MG63 (cell line): ENCODE data around the gene CBFA2T3. TPM values are rescaled to one million over a fixed set of nuclear protein-coding genes. Genes with fewer than 3 reads are reported as not detected.
"Not testable (repeated sequence)": the region's sequence is repeated elsewhere in the genome, so short reads cannot be mapped to it uniquely, and the experiment has no call there.

Experiments
- DNase-seq: peaks from one replicate; pipeline ENCODE4 v3.0.0-alpha.2; 2020
- H3K27me3 ChIP-seq: fragments of 250-450 bp; sonication (Bioruptor Pico); 2 replicates; pipeline ENCODE4 v1.5.1; 2020; ENCODE audit warnings: mild to moderate bottlenecking, moderate library complexity
- H3K36me3 ChIP-seq: fragments of 250-450 bp; sonication (Bioruptor Pico); 2 replicates; pipeline ENCODE4 v1.5.1; 2020; ENCODE audit warnings: mild to moderate bottlenecking, moderate library complexity
- H3K4me3 ChIP-seq: fragments of 250-450 bp; sonication (Bioruptor Pico); 2 replicates; pipeline ENCODE4 v1.5.1; 2020; ENCODE audit warnings: mild to moderate bottlenecking, moderate library complexity
- H3K9me3 ChIP-seq: fragments of 250-450 bp; sonication (Bioruptor Pico); 2 replicates; pipeline ENCODE4 v1.5.1; 2020; ENCODE audit warnings: mild to moderate bottlenecking, moderate library complexity
- total RNA-seq: library from RNA; depleted of rRNA; stranded (reverse); fragments of >200 nt; shearing (Covaris generic); gene quantifications from 2 replicates; pipeline ENCODE4 v1.2.3, GENCODE V29; 2014; ENCODE audit warnings: low replicate concordance

CBFA2T3 gene
- total RNA-seq, 1 experiment from 2014 or later = not detected

DNA sequence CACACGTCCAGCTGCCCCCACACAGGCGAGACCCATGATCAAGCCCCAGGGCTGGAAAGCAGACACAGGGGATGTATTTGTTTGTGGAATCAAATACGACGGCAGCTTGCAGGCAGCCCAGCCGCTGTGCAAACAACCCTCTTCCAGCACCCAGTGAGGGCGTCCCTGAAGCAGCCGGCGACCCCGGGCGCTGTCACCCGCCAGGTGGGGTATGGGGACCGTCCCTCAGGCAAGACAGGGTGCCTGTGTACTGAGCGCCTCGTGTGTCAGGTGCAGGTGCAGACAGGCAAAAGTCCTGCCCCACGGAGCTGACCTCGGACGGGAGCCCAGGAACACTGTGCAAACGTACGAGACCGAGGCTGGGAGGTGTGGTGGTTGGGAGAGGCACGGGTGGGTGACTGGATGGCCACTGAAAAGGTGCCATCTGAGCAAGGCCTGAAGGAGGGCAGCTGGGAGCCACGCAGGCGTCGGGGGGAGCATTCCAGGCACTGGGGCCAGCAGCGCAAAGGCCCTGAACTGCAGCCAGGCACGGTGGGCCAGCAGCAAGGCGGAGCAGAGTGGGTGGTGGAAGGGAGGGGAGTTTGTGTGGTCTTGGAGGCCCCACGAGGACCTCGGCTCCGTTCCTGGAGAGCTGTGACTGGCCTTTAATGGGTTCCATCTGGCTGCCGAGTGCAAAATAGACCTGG lies 48.5 kb downstream of the CBFA2T3 start:
- Histone ChIP-seq H3K36me3 (no peaks in the 10 kb centered on the region), H3K9me3 (no peaks in the 10 kb centered on the region), H3K27me3 (no peaks in the 10 kb centered on the region), H3K4me3 (no peak overlapping the region)
- DNase-seq = no peak

DNA sequence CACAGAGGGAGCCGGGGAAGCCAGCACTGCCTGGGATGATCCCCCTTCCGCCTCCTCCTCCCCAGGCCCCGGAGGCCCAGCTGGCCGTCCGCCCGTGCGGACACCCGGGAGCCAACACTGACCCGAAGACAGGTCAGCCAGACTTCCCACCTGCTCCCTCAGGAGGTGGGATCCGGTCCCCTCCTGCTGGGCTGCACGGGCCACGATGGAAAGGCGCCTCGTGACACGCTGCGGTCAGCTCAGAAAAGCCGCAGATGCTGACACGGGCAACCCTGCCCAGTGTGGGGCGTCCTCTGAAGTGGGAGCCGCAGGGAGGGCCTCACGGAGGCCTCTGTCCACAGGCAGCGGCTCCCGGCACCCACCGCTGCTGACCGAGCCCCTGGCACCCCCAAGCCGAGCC lies 49.3 kb downstream of the CBFA2T3 start:
- Histone ChIP-seq H3K36me3 (no peaks in the 10 kb centered on the region), H3K27me3 (no peaks in the 10 kb centered on the region), H3K9me3 (no peaks in the 10 kb centered on the region), H3K4me3 (no peak overlapping the region)
- no peak for DNase-seq

DNA sequence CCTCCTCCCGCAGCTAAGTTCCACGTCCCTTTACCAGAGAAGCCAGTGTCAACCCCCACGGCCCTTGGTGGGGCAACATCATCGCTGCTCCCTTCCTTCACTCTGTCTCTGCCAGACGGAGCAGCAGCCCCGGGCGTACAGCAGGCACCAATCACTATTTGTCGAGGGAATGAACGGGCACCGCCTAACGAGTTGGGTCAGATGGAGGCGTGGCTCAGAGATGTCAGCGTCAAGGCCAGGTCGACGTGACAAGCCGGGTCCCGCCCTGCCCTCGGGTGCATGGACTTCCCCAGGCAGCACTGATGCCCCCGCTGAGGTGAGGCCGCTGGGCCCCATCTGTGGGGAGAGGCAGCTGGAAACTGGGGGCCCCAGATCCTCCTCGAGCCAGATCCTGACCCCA lies 50.0 kb downstream of the CBFA2T3 start:
- Histone ChIP-seq H3K27me3 (no peaks in the 10 kb centered on the region), H3K4me3 (no peak overlapping the region), H3K36me3 (no peaks in the 10 kb centered on the region), H3K9me3 (no peaks in the 10 kb centered on the region)
- DNase-seq = no peak

DNA sequence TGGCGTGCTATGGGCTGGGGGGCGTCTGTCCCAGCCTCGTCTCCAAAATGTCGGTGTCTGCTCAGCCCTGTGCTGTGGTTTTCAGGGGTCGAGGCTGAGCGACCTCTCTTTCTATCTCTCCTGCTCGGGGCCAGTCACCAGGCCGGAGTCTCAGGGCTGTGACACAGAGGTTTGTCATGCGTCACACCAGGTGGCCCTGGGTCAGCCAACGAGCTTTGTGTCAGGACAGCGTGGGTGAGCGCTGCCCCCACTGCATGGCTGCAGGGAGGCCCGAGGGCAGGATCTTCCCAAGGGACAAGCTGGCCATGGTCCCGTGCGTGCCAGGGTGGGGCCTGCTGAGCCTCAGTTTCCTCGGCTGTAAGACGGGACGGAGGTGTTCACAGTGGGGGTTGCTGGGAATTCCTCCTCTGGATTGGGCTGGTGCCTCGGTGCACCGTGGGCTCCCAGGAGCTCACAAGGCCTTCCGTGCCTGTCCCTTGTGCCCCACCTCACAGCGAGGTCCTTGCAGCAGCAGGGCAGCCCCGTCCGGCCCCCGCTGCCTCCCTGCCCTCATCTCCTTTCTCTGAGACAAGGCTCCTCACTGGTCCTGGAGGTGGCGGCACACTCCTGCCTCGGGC lies 50.5 kb downstream of the CBFA2T3 start:
- Histone ChIP-seq H3K27me3 (no peaks in the 10 kb centered on the region), H3K4me3 (no peak overlapping the region), H3K9me3 (no peaks in the 10 kb centered on the region), H3K36me3 (no peaks in the 10 kb centered on the region)
- DNase-seq = peak; percentile 16

DNA sequence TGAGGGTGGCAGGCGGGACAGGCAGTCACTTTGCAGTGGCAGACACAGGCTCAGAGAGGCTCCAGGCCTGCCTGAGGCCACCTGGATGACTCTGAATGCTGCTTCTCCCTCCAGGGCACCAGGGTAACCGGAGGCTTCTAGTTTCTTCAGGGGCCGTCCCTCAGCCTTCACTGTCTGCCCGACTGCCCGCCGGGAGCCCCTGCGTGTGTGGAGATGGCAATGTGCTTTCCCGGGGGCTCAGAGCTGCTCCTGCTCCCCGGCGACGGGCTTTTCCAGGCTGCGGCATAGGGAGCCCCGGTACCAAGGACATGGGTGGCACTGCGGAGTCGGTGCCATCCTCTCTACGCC lies 51.5 kb downstream of the CBFA2T3 start:
- DNase-seq = no peak
- H3K36me3 ChIP-seq = no peaks in the 10 kb centered on the region
- H3K4me3 ChIP-seq = no peak overlapping the region
- no peaks in the 10 kb centered on the region for H3K9me3 ChIP-seq
- H3K27me3 ChIP-seq = no peaks in the 10 kb centered on the region

DNA sequence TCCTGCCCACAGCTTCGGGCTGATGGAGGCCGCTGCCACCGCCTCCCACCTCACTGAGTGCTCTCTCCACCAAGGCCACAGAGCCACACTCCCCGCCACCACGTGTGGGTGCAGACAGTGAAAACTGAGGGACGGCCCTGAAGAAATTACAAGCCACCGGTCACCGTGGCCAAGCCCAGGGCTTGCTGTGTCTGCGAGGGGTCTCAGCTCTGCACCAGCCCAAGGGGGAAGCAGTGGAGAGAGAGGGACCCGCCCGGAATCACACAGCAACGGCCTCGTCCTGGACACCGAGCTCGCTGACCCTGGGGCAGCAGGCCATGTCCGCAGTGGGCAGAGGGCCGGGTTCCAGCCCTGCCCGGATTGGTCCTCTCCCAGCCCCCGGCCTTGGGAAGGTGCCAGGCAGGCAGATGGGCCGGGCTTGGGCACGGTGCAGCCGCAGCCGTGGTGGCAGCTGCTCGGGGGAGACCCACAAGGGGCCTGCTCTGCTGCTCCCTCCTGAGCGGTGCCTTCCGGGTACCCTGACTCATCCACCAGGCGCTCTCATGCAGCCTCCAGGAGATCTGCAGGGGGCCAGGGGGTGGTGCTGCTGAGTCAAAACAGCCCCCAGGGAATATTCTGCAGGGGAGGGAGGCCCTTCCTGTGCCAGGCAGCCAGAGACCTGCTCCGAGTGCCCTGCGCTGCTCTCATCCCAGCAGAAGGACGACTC lies 52.0 kb downstream of the CBFA2T3 start:
- H3K4me3 ChIP-seq = no peak overlapping the region
- H3K27me3 ChIP-seq = no peaks in the 10 kb centered on the region
- DNase-seq = peak; percentile 90
- no peaks in the 10 kb centered on the region for H3K36me3 ChIP-seq
- no peaks in the 10 kb centered on the region for H3K9me3 ChIP-seq

DNA sequence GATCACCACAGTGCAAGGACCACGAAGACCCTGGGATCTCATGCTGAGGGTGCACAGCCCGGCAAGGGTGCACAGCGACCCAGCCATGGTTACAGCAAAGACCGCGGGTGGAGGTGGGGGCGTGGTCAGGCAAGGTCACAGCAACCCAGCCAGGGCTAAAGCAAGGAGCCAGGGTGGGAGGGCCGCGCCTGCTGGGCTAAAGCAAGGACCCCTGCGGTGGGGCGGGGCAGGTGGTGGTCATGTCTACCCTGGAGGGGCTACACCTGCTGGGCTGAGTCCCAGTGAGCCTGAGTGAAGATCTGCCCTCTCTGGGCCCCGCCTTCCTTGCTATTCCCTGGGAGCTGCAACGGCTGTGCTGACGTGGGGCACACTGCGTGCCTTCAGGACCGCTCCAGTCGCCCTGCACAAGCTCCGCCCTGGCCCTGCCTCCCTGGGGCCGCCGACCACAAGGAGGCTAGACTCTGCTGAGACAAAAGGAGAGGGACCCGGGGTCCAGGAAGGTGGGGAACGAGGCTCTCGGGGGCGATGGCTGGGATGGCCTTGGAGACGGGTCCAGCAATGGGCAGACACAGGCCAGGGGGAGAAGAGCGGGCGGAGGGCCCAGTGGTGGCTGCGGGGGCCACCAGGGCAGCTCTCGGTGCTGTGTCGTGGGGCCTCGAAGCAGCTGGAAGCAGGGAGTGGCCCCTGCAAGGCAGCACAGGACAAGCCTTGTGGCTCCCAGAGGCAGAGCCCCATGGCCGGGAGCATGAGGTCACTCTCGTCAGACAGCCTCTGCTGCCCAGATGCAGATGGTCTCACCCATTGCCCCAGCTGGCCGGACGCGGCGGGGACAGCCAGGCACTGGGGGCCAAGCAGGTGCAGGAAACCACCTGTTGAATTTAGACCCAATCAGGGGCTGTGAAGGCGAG lies 52.8 kb downstream of the CBFA2T3 start:
- no peak for DNase-seq
- Histone ChIP-seq H3K9me3 (no peaks in the 10 kb centered on the region), H3K27me3 (no peaks in the 10 kb centered on the region), H3K4me3 (no peak overlapping the region), H3K36me3 (no peaks in the 10 kb centered on the region)

DNA sequence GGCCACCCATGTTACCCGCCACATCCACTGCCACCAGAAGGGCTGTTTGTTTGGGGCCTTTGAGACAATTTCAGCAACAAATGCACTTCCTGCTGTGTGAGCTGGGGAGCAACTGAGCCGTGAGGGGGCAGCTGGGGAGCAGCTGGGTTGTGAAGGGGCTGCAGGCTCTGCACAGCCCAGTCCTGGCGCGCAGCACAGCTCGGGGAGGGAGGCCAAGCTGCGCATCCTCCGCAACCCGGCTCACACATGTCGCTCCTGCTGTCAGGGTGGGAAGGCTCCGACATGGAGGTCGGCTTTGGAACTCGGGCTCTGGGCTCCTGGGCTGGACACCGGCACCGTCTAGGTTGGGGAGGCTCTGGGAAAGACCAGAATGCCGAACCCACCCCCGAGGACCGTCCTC lies 53.6 kb downstream of the CBFA2T3 start:
- Histone ChIP-seq H3K4me3 (no peak overlapping the region), H3K27me3 (no peaks in the 10 kb centered on the region), H3K36me3 (no peaks in the 10 kb centered on the region), H3K9me3 (no peaks in the 10 kb centered on the region)
- DNase-seq = no peak

DNA sequence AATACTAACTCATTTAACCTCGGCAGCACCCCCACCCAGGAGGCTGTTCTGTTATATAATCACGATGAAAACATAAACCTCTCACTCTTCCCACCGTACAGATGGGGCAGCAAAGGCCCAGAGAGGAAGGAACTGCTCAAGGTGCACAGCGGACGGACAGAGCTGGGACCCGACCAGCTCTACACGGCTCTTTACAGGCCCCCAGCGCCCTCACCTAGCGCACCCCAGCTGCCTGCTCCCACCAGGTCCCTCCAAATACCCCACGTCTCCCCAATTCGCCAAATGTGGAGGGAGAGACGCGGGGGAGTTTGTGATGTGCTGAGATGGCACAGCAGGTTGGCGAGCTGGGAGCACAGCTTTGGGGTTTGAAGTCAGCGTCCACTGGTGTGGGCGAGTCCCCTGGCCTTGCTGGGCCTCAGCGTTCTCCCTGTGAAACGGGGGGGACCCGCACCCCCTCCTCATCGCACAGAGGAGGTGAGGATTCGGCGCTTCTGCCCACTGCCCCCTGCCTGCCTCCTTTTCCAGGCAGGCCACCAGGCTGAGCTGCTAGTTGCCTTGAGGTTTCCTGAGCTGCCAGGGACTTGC lies 54.1 kb downstream of the CBFA2T3 start:
- no peak for DNase-seq
- H3K4me3 ChIP-seq = no peak overlapping the region
- H3K27me3 ChIP-seq = no peaks in the 10 kb centered on the region
- H3K36me3 ChIP-seq = no peaks in the 10 kb centered on the region
- H3K9me3 ChIP-seq = no peaks in the 10 kb centered on the region

DNA sequence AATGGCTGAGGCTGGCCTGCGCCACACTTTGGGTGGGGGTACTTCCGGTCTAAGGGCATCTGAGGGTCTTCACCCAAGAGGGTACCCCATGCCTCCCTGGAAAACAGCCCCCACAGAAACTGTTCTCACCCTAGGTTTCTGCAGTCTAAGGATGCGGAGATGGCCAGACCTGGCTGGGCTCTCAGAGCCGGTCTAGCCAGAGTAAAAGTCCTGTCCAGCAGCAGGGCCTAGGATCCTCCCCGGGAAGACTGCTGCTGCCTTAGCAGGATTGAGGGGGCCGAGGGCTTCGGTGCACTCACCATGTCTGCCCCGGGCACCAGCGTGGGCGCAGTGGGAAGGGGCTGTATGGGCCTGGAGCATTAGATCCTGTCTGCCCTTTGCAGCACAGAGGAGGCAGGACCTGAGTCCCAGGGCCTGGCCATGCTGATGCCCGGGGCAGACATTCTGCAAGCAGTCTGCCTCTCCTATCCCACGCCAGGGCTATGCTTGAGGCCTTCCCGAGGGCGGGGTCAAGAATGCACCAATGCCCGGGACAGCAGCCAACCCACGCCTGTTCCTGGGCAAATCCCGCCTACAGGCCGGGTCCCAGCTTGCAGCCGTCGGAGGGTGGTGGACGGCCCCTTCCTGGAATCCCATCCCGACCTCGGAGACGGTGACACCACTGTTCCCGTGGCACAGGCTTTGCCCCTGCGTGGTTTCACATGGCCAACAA lies 54.7 kb downstream of the CBFA2T3 start:
- Histone ChIP-seq H3K27me3 (no peaks in the 10 kb centered on the region), H3K4me3 (no peak overlapping the region), H3K36me3 (no peaks in the 10 kb centered on the region), H3K9me3 (no peaks in the 10 kb centered on the region)
- DNase-seq = peak; percentile 80

DNA sequence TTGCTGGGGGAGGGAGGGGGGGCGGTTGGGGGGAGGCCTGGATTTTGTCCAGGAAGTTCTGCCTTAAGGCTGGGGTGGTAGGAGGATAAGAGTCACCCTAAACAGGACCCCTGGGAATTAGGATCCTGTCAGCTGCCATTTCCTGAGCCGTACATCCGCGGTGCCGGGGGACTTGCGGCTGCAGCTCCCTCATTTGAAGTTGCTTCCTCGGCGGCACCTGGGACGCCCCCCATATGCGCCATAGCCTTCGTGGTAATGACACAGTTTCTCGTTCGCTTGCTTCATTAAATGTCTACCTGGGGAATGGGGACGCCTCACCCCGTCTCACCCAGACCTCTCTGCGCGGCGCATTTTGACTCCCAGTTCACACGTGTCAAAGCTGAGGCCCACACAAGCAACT lies 55.4 kb downstream of the CBFA2T3 start:
- Histone ChIP-seq H3K36me3 (no peaks in the 10 kb centered on the region), H3K9me3 (no peaks in the 10 kb centered on the region), H3K4me3 (no peak overlapping the region), H3K27me3 (no peaks in the 10 kb centered on the region)
- DNase-seq = no peak

DNA sequence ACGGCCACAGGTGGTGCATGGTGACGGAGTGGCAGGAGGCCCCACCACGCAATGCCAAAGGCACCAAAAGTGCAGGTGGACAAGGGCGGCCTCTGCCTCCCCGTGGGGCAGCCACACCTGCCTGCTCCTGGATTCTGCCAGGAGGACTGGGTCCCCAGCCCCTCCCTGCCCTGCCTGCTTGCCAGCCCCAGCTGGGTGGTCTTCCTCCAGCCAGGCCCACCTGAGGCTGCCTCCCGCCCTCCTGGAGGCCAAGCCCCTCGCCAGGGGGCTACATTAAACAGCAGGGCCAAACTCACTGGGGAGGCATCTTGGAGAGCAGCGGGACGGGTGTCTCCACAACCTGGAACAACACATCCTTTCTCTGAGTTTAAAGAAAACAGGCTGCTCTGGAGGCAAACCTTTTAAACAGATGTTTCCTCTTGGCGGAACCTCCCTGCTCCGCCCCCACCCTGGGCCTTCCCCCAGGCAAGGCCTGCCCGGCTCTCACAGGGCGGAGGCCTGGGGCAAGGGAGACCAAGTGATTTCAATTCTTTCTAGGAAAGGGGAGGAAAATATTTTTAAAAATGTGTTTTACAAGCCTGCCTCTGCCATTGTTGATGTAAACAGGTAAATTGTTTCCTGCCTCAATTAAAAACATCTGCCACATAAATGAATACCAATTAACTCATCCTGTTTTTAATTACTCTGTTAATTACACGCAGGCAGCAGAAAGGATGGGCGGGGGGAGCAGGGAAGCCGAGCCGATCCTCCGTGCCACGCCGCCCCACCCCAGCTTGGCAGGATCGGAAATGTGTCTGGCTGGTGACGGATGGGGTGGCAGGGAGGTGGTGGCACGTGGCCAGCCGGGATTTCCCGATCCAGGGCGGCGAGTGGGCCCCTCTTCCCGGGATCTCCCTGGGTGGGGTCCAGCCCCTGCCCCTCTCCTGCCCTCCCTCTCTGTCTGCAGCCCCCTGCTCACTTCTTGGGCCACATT lies 56.1 kb downstream of the CBFA2T3 start:
- Histone ChIP-seq H3K4me3 (no peak overlapping the region), H3K9me3 (no peaks in the 10 kb centered on the region), H3K36me3 (no peaks in the 10 kb centered on the region), H3K27me3 (no peaks in the 10 kb centered on the region)
- peak; percentile 53 for DNase-seq

DNA sequence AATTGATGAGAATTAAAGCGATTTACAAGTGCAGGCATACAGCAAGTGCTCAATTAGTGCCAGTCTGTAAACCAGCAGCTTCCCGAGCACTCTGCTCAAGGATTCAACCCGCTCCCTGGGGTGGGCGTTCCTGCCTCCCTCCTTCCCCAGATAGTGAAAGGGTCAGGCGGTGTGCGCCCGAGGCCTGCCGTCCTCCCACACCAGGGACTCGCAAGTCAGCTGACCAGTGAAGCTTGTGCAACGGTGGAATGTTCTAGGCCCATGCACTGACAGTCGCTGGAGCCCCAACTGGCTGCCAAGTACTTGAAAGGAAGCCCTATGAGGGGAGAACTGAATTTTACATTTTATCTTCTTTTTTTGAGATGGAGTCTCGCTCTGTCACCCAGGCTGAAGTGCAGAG lies 57.1 kb downstream of the CBFA2T3 start:
- no peak overlapping the region for H3K4me3 ChIP-seq
- no peak for DNase-seq
- H3K9me3 ChIP-seq = no peaks in the 10 kb centered on the region
- H3K27me3 ChIP-seq = no peaks in the 10 kb centered on the region
- H3K36me3 ChIP-seq = no peaks in the 10 kb centered on the region

DNA sequence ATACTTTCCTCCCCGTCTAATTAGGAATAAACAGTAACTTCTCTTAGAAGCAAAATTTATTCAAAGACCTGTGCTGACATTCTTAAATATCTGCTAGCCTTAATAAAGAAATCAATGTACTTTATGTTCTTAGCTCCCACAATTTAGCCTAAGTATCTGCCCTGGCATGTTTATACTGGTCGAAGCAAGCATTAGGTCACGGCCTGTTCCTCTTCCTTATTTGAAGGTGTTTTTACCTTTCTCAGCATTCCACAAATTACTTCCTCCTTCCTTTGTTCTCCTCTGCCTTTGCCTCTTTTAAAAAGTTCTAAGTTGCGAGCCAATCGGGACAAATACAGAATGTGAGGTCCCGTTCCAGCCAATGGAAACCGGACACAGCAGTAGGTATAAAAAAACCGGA lies 58.1 kb downstream of the CBFA2T3 start:
- not testable (repeated sequence) for DNase-seq, H3K9me3 ChIP-seq, H3K4me3 ChIP-seq, H3K36me3 ChIP-seq, H3K27me3 ChIP-seq

DNA sequence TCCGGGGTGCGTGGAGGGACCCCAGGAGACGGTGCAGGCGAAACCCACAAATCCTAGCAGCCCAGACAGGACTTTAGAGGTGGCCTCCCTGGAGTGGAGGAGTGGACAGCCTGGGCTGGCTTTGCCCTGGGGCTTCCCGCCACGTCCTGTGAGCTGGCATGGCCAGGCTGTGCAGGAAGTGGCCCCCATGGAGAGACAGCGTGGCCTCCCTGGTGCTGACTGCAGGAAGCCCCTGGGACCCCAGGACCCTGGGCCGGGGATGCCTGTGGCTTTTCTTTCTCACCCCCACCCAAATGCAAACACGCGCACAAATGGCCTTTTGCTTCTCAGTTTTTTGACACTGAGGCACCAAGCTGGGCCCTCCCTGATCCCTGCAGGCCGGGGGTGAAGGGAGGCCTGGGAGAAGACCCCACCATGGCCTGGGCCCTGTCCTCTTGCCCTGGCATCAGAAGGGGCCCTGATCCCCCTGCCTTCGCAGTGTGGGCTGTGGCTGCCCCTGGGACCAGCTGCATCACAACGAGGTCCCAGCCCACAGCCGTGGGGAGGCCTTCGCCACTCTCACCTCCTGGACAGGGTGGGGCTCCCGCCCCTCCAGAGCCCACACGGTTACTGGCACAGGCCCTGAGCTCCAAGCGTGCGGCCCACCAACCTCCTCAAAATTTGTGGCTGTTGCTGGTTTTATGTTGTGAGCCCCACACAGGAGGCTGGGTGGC lies 58.9 kb downstream of the CBFA2T3 start:
- Histone ChIP-seq H3K4me3 (no peak overlapping the region), H3K27me3 (no peaks in the 10 kb centered on the region), H3K36me3 (no peaks in the 10 kb centered on the region), H3K9me3 (no peaks in the 10 kb centered on the region)
- DNase-seq = no peak
